AG04450 (cell line): ENCODE data around the gene MYBPC2. TPM values are rescaled to one million over a fixed set of nuclear protein-coding genes. Genes with fewer than 3 reads are reported as not detected.

Experiments used
- CTCF ChIA-PET: fragments of 300-600, 350-600 bp; formaldehyde crosslinking; extraction: SDS; loops from one replicate; lab custom pipeline; 2022; ENCODE audit warnings: antibody characterized with exemption, inconsistent platforms; lab: Charles Lee
- POLR2A ChIA-PET: fragments of 350-600 bp; formaldehyde crosslinking; extraction: SDS; loops from one replicate; lab custom pipeline; 2021; ENCODE audit warnings: antibody characterized with exemption, inconsistent platforms; lab: Yijun Ruan, JAX
- DNase-seq: peaks from one replicate; pipeline ENCODE4 v3.0.0-alpha.2; 2011; ENCODE audit warnings: low read depth, low spot score
- H3K27ac ChIP-seq: one replicate; pipeline ENCODE4 v1.5.1; 2012; ENCODE audit warnings: low read depth, low read length, control low read depth
- H3K27me3 ChIP-seq: one replicate; pipeline ENCODE4 v1.6.0; 2012; ENCODE audit warnings: low read length; ENCODE audit not compliant: control insufficient read depth, insufficient read depth
- H3K4me3 ChIP-seq: 2 replicates; pipeline ENCODE4 v1.5.1; 2011; ENCODE audit warnings: mild to moderate bottlenecking, low read depth, low read length, control low read depth
- H3K9me3 ChIP-seq: 2 replicates; pipeline ENCODE4 v1.5.1; 2012; ENCODE audit warnings: low read length; ENCODE audit not compliant: control insufficient read depth, insufficient read depth
- CTCF ChIP-seq: IDR thresholded peaks from 2 replicates; pipeline ENCODE4 v1.5.1; 2011; ENCODE audit warnings: low read depth, low read length, control low read depth, inconsistent platforms
- polyA plus RNA-seq: library from polyadenylated mRNA; depleted of rRNA; stranded (reverse); fragments of >200 nt; gene quantifications from 2 replicates; pipeline ENCODE4 v1.2.3, GENCODE V29; 2011

The MYBPC2 gene
- polyA plus RNA-seq, 1 experiment = not detected

GRCh38 chr19:50450369-50451222, 17.9 kb downstream of the MYBPC2 start:
- Histone ChIP-seq H3K4me3 (no peak overlapping the region), H3K27ac (no peak overlapping the region), H3K9me3 (no peaks in the 10 kb centered on the region; the same call in 1 of the 2 replicates), H3K27me3 (peaks cover 5% of the 10 kb centered on the region)
- ChIA-PET CTCF (interaction anchor here (1.7 kb wide), 1 partner anchor 12 kb away, joined by 6 read pairs; no protein-coding TSS in a partner anchor), POLR2A (no interaction called here)
- TF ChIP-seq CTCF = no peak
- no peak for DNase-seq

- POLR2A ChIA-PET = no interaction called here
- no peak overlapping the region for H3K27ac ChIP-seq
- DNase-seq = no peak
- no peaks in the 10 kb centered on the region; the same call in 1 of the 2 replicates for H3K9me3 ChIP-seq
- CTCF ChIA-PET = interaction anchor here (1.7 kb wide), 1 partner anchor 11 kb away, joined by 6 read pairs; no protein-coding TSS in a partner anchor
- H3K27me3 ChIP-seq = peaks cover 5% of the 10 kb centered on the region
- no peak overlapping the region for H3K4me3 ChIP-seq
- TF ChIP-seq CTCF = no peak
These were observed 18.5 kb downstream of the MYBPC2 start for GRCh38 chr19:50451223-50451534.

GRCh38 chr19:50453243-50453642, 20.6 kb downstream of the MYBPC2 start:
- Histone ChIP-seq H3K27me3 (peaks cover 7% of the 10 kb centered on the region), H3K4me3 (no peak overlapping the region), H3K27ac (no peak overlapping the region), H3K9me3 (no peaks in the 10 kb centered on the region; the same call in 1 of the 2 replicates)
- ChIA-PET POLR2A (no interaction called here), CTCF (interaction anchor here (1.8 kb wide), 1 partner anchor 9 kb away, joined by 4 read pairs; no protein-coding TSS in a partner anchor)
- no peak for TF ChIP-seq CTCF
- DNase-seq = no peak

GRCh38 chr19:50455992-50456391, 23.3 kb downstream of the MYBPC2 start:
- no peak for TF ChIP-seq CTCF
- POLR2A ChIA-PET = no interaction called here
- CTCF ChIA-PET = interaction anchor here (0.7 kb wide), 1 partner anchor 23 kb away, joined by 5 read pairs; no protein-coding TSS in a partner anchor
- H3K27me3 ChIP-seq = peaks cover 11% of the 10 kb centered on the region
- no peaks in the 10 kb centered on the region; the same call in 1 of the 2 replicates for H3K9me3 ChIP-seq
- DNase-seq = no peak
- H3K4me3 ChIP-seq = no peak overlapping the region
- H3K27ac ChIP-seq = no peak overlapping the region

- Histone ChIP-seq H3K4me3 (no peak overlapping the region), H3K27me3 (peaks cover 11% of the 10 kb centered on the region), H3K9me3 (no peaks in the 10 kb centered on the region; the same call in 1 of the 2 replicates), H3K27ac (no peak overlapping the region)
- CTCF ChIA-PET = interaction anchor here (0.7 kb wide), 1 partner anchor 48 kb away, joined by 3 read pairs; no protein-coding TSS in a partner anchor
- POLR2A ChIA-PET = no interaction called here
- no peak for DNase-seq
- TF ChIP-seq CTCF = no peak
These were observed 24.6 kb downstream of the MYBPC2 start for GRCh38 chr19:50457300-50457699.
